ENCODE results near the gene MLLT3. TPM values are rescaled to one million over a fixed set of nuclear protein-coding genes. Genes with fewer than 3 reads are reported as not detected.

Gene MLLT3
- total and polyA plus RNA-seq, 10 donors = 2.8 to 15.2 (median 10.6) TPM

DNA sequence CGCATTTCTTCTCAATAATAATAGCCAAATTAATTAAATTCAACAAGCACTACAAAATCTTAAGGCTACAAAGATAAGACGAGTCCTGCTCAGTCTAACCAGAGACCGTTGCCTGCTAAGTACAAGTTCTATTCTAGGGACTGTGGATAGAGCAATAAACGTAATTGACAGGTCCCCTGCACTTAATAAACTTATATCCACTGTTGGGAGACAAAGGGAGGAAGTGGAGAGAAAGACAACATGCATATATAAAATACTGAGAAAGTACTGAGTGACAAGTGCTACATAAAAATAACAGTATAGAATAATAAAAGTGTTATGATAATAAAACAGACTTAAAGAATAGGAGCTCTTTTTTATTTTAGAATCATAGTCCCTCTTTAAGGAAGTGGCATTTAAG, 158.1 kb downstream of the MLLT3 start:
- no peak for DNase-seq
- no peaks in the 10 kb centered on the region for H3K27me3 ChIP-seq (replicated peaks in 1 of 7)
- intact Hi-C loops (cut with DNase I; ENCODE audit: low total_unique reads) = no loop called here
- H3K9me3 ChIP-seq = no peaks in the 10 kb centered on the region
- 78 to 85% (median 83%) methylated on average over 4 of the region's 4 CpGs for WGBS, 5 donors
- TF ChIP-seq, protein P1, sequence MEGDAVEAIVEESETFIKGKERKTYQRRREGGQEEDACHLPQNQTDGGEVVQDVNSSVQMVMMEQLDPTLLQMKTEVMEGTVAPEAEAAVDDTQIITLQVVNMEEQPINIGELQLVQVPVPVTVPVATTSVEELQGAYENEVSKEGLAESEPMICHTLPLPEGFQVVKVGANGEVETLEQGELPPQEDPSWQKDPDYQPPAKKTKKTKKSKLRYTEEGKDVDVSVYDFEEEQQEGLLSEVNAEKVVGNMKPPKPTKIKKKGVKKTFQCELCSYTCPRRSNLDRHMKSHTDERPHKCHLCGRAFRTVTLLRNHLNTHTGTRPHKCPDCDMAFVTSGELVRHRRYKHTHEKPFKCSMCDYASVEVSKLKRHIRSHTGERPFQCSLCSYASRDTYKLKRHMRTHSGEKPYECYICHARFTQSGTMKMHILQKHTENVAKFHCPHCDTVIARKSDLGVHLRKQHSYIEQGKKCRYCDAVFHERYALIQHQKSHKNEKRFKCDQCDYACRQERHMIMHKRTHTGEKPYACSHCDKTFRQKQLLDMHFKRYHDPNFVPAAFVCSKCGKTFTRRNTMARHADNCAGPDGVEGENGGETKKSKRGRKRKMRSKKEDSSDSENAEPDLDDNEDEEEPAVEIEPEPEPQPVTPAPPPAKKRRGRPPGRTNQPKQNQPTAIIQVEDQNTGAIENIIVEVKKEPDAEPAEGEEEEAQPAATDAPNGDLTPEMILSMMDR (IDR thresholded peaks at IDR 0.05 in 8 of 11, conservative IDR thresholded peaks at IDR 0.05 in 3 of 11) = no peak
- TF ChIP-seq POLR2AphosphoS5 (IDR thresholded peaks at IDR 0.05) = no peak
- TF ChIP-seq POLR2A (IDR thresholded peaks at IDR 0.05) = no peak
- no peak overlapping the region for H3K27ac ChIP-seq
- peaks cover 0 to 5% (median 0%) of the 10 kb centered on the region in 6 donors for H3K4me1 ChIP-seq
- H3K36me3 ChIP-seq = no peaks in the 10 kb centered on the region
- no peak overlapping the region for H3K4me3 ChIP-seq

DNA sequence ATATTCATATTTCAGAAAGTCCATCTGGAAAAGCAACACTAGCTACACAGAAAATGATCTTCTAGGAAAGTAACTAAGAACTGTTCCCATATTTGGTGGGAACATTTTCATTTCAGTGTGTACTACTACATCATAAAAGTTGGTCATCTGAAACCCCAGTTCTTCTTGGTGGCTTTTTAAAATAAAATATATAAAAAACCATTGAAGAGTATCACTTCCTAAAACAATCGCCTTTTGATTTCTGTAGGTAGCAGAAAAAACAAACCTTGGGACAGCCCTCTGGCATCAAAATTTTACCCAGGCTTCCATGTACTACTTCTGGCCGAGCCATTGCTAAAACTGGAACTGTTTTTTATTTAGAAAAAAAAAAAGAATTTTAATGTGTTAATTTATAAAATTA, 158.5 kb downstream of the MLLT3 start:
- H3K36me3 ChIP-seq = no peaks in the 10 kb centered on the region
- H3K9me3 ChIP-seq = no peaks in the 10 kb centered on the region
- no peak for DNase-seq
- H3K4me3 ChIP-seq = no peak overlapping the region
- WGBS, 5 donors = 73 to 84% (median 81%) methylated on average over 2 of the region's 2 CpGs
- TF ChIP-seq POLR2AphosphoS5 (IDR thresholded peaks at IDR 0.05) (no peak), POLR2A (IDR thresholded peaks at IDR 0.05) (no peak)
- TF ChIP-seq, protein P1 (IDR thresholded peaks at IDR 0.05 in 8 of 11, conservative IDR thresholded peaks at IDR 0.05 in 3 of 11) = no peak
- H3K27me3 ChIP-seq (replicated peaks in 1 of 7) = no peaks in the 10 kb centered on the region
- no peak overlapping the region for H3K27ac ChIP-seq
- intact Hi-C loops (cut with DNase I; ENCODE audit: low total_unique reads) = no loop called here
- H3K4me1 ChIP-seq = peaks cover 0 to 5% (median 0%) of the 10 kb centered on the region in 6 donors

DNA sequence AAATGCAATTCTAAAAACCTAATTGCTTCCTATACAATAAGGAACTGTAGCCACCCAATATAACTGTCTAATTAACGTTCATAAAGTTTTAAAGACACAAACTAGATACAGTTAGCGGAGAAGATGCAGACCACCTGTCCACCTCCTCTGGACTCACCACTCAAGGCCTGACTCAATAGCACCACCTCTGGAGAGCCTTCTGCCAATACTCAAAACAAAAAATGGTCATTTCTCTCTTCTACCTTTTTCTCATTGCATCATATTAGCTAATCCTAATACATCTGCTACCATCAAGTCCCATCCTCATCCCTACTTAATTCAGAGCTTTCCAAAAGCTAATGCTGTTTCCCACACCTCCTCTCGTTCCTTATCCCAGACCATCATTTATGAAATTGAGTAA, 159.9 kb downstream of the MLLT3 start:
- peaks cover 0 to 5% (median 0%) of the 10 kb centered on the region in 6 donors for H3K4me1 ChIP-seq
- H3K4me3 ChIP-seq = no peak overlapping the region
- 88 to 95% (median 93%) methylated on average over 3 of the region's 3 CpGs for whole genome bisulfite sequencing, 5 donors
- H3K36me3 ChIP-seq = no peaks in the 10 kb centered on the region
- H3K27ac ChIP-seq = no peak overlapping the region
- H3K9me3 ChIP-seq = no peaks in the 10 kb centered on the region
- no peak for DNase-seq
- TF ChIP-seq POLR2AphosphoS5 (IDR thresholded peaks at IDR 0.05) (no peak), POLR2A (IDR thresholded peaks at IDR 0.05) (no peak)
- TF ChIP-seq, protein P1 (IDR thresholded peaks at IDR 0.05 in 8 of 11, conservative IDR thresholded peaks at IDR 0.05 in 3 of 11) = no peak
- H3K27me3 ChIP-seq (replicated peaks in 1 of 7) = no peaks in the 10 kb centered on the region
- intact Hi-C loops (cut with DNase I; ENCODE audit: low total_unique reads) = no loop called here

DNA sequence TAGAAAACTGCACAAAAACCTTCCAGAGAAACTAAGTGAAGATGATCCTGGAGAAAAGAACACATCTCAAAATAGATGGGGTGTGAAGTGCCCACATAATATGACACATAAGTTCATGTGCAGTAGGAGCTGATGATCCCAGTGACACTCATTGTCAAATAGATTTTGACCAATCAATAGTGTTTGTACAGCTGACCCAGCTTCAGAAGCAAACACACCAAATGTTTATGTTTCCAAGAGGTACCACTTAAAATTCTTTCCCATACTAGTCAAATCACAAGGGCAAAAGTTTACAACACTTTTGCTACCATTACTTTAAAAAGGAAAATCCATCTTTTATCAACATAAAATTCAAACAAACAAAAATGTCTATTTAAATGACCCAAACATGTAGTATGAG, 175.0 kb downstream of the MLLT3 start:
- no peak overlapping the region for H3K4me3 ChIP-seq
- intact Hi-C loops (cut with DNase I; ENCODE audit: low total_unique reads) = no loop called here
- DNase-seq = no peak
- H3K27ac ChIP-seq = no peak overlapping the region
- no peaks in the 10 kb centered on the region for H3K36me3 ChIP-seq
- no peaks in the 10 kb centered on the region for H3K4me1 ChIP-seq
- TF ChIP-seq, protein P1 (IDR thresholded peaks at IDR 0.05 in 8 of 11, conservative IDR thresholded peaks at IDR 0.05 in 3 of 11) = no peak
- no peak for TF ChIP-seq POLR2AphosphoS5 (IDR thresholded peaks at IDR 0.05)
- no peak for TF ChIP-seq POLR2A (IDR thresholded peaks at IDR 0.05)
- H3K9me3 ChIP-seq = no peaks in the 10 kb centered on the region
- H3K27me3 ChIP-seq (replicated peaks in 1 of 7) = no peaks in the 10 kb centered on the region

All from spleen (tissue), 11 donors.